Smooth muscle cell (in vitro differentiated cells): Measurements from ENCODE around the gene CDKN2A. TPM values are rescaled to one million over a fixed set of nuclear protein-coding genes. Genes with fewer than 3 reads are reported as not detected.

Experiments used
- DNase-seq: peaks from one replicate; lab custom pipeline; 2025; ENCODE audit not compliant: unreplicated experiment; lab: John Stamatoyannopoulos, UW
- H2AFZ ChIP-seq: fragments of 200-600 bp; sonication (generic); 2 replicates; pipeline ENCODE4 v1.6.0; 2016; ENCODE audit warnings: antibody characterized with exemption, low read depth, mild to moderate bottlenecking
- H3F3A ChIP-seq: fragments of 200-600 bp; sonication (generic); 2 replicates; pipeline ENCODE4 v1.6.0; 2017; ENCODE audit warnings: antibody characterized with exemption, low read depth
- H3K27ac ChIP-seq: fragments of 200-600 bp; sonication (generic); 2 replicates; pipeline ENCODE4 v1.5.1; 2016; ENCODE audit warnings: low read depth, mild to moderate bottlenecking
- H3K27me3 ChIP-seq: fragments of 200-600 bp; sonication (generic); 2 replicates; pipeline ENCODE4 v1.6.1; 2016; ENCODE audit warnings: low read depth, mild to moderate bottlenecking
- H3K36me3 ChIP-seq: fragments of 200-600 bp; sonication (generic); 2 replicates; pipeline ENCODE4 v1.5.1; 2016; ENCODE audit warnings: low read depth
- H3K4me1 ChIP-seq: fragments of 200-600 bp; sonication (generic); 2 replicates; pipeline ENCODE4 v1.5.1; 2016; ENCODE audit warnings: low read depth
- H3K4me2 ChIP-seq: fragments of 200-600 bp; sonication (generic); 2 replicates; pipeline ENCODE4 v1.6.0; 2016; ENCODE audit warnings: mild to moderate bottlenecking
- H3K4me3 ChIP-seq: fragments of 200-600 bp; sonication (generic); 2 replicates; pipeline ENCODE4 v1.5.1; 2016; ENCODE audit warnings: mild to moderate bottlenecking
- H3K79me2 ChIP-seq: fragments of 200-600 bp; sonication (generic); 2 replicates; pipeline ENCODE4 v1.6.0; 2016; ENCODE audit warnings: low read depth, mild to moderate bottlenecking
- H3K9ac ChIP-seq: fragments of 200-600 bp; sonication (generic); 2 replicates; pipeline ENCODE4 v1.6.0; 2016; ENCODE audit warnings: low read depth
- H3K9me3 ChIP-seq: fragments of 200-600 bp; sonication (generic); replicated peaks from 2 replicates; pipeline ENCODE4 v1.5.1; 2016; ENCODE audit warnings: low read depth
- H4K20me1 ChIP-seq: fragments of 200-600 bp; sonication (generic); 2 replicates; pipeline ENCODE4 v1.6.0; 2016; ENCODE audit warnings: low read depth
- CTCF ChIP-seq: fragments of 200-600 bp; sonication (generic); IDR thresholded peaks from 2 replicates; pipeline ENCODE4 v1.5.1; 2017; ENCODE audit warnings: borderline replicate concordance, mild to moderate bottlenecking, antibody characterized with exemption; ENCODE audit not compliant: insufficient read depth, poor library complexity, severe bottlenecking
- WGBS: methylation state at CpG from one replicate; pipeline ENCODE4 v1.1.7; 2016; ENCODE audit warnings: low lambda C conversion rate; 5-methylcytosine and 5-hydroxymethylcytosine counted together
- polyA plus RNA-seq: library from polyadenylated mRNA; unstranded; fragments of >200 nt; fragmentation: Nextera tagmentation; extraction: Ambion mirVana; gene quantifications from 2 replicates; pipeline ENCODE4 v1.2.1, GENCODE V29; 2016
- total RNA-seq: library from RNA; depleted of rRNA; stranded (reverse); fragments of >200 nt; gene quantifications from 2 replicates; pipeline ENCODE4 v1.2.3, GENCODE V29; 2014

Gene CDKN2A
- total and polyA plus RNA-seq, 2 experiments from 2014 or later = 69.4 to 77.5 TPM

GRCh38 chr9:21970800-21971640, 23.2 kb downstream of the CDKN2A start:
- H3F3A ChIP-seq = no peaks in the 10 kb centered on the region
- no peaks in the 10 kb centered on the region for H3K79me2 ChIP-seq
- H3K27ac ChIP-seq = no peak overlapping the region
- TF ChIP-seq CTCF = no peak
- peaks cover 44% of the 10 kb centered on the region for H4K20me1 ChIP-seq
- H3K27me3 ChIP-seq = peaks cover 100% of the 10 kb centered on the region
- H3K4me1 ChIP-seq = no peaks in the 10 kb centered on the region
- no peak overlapping the region for H3K9ac ChIP-seq
- H3K9me3 ChIP-seq = no peaks in the 10 kb centered on the region
- no peaks in the 10 kb centered on the region for H3K36me3 ChIP-seq
- no peak overlapping the region for H3K4me3 ChIP-seq
- H2AFZ ChIP-seq = no peak overlapping the region
- 12% methylated on average over 45 of the region's 45 CpGs for WGBS
- no peak for DNase-seq
- H3K4me2 ChIP-seq = peak overlapping the region; percentile 58

GRCh38 chr9:21969951-21970799, 24.0 kb downstream of the CDKN2A start:
- no peak overlapping the region for H2AFZ ChIP-seq
- no peak for DNase-seq
- peaks cover 96% of the 10 kb centered on the region for H3K27me3 ChIP-seq
- no peak overlapping the region for H3K27ac ChIP-seq
- no peaks in the 10 kb centered on the region for H3K36me3 ChIP-seq
- no peak overlapping the region for H3K9ac ChIP-seq
- peaks cover 44% of the 10 kb centered on the region for H4K20me1 ChIP-seq
- peaks cover 6% of the 10 kb centered on the region for H3K4me1 ChIP-seq
- TF ChIP-seq CTCF = no peak
- H3F3A ChIP-seq = no peaks in the 10 kb centered on the region
- WGBS = 25% methylated on average over 24 of the region's 24 CpGs
- H3K79me2 ChIP-seq = no peaks in the 10 kb centered on the region
- no peaks in the 10 kb centered on the region for H3K9me3 ChIP-seq
- H3K4me3 ChIP-seq = no peak overlapping the region
- H3K4me2 ChIP-seq = peak overlapping the region; percentile 58

GRCh38 chr9:21969011-21969940, 24.9 kb downstream of the CDKN2A start:
- H3K4me1 ChIP-seq = peaks cover 6% of the 10 kb centered on the region
- no peaks in the 10 kb centered on the region for H3K9me3 ChIP-seq
- H3K4me3 ChIP-seq = no peak overlapping the region
- TF ChIP-seq CTCF = no peak
- no peak overlapping the region for H2AFZ ChIP-seq
- H3K36me3 ChIP-seq = no peaks in the 10 kb centered on the region
- no peak overlapping the region for H3K27ac ChIP-seq
- no peak for DNase-seq
- no peaks in the 10 kb centered on the region for H3F3A ChIP-seq
- H4K20me1 ChIP-seq = peaks cover 44% of the 10 kb centered on the region
- no peaks in the 10 kb centered on the region for H3K79me2 ChIP-seq
- 15% methylated on average over 28 of the region's 28 CpGs for WGBS
- peak overlapping the region; percentile 78 for H3K4me2 ChIP-seq
- no peak overlapping the region for H3K9ac ChIP-seq
- peaks cover 87% of the 10 kb centered on the region for H3K27me3 ChIP-seq
